WTC11 (cell line): ENCODE results near the gene TRIOBP.

ENCODE experiments used
- AFF4 ChIP-seq: sonication (generic); formaldehyde crosslinking; IDR thresholded peaks from 2 replicates; pipeline ENCODE4 v1.8.1; 2023; ENCODE audit warnings: mild to moderate bottlenecking, missing genetic modification reagents, borderline replicate concordance
- ESRRA ChIP-seq: sonication (generic); formaldehyde crosslinking; IDR thresholded peaks from 2 replicates; pipeline ENCODE4 v1.8.1; 2022; ENCODE audit warnings: mild to moderate bottlenecking, missing genetic modification reagents, borderline replicate concordance
- NFE2L1 ChIP-seq: sonication (generic); formaldehyde crosslinking; IDR thresholded peaks from 2 replicates; pipeline ENCODE4 v1.8.1; 2023; ENCODE audit warnings: missing genetic modification reagents
- USF1 ChIP-seq: sonication (generic); formaldehyde crosslinking; IDR thresholded peaks from 2 replicates; pipeline ENCODE4 v1.8.0; 2022; ENCODE audit warnings: mild to moderate bottlenecking, missing genetic modification reagents
- ZNF317 ChIP-seq: sonication (generic); formaldehyde crosslinking; IDR thresholded peaks from 2 replicates; pipeline ENCODE4 v1.8.1; 2023; ENCODE audit warnings: low read depth, mild to moderate bottlenecking, moderate library complexity, missing genetic modification reagents, borderline replicate concordance
- TF ChIP-seq, protein P1 (sequence below): fragments of 200-600 bp; IDR thresholded peaks from 2 replicates; pipeline ENCODE4 v1.8.0; 2022; ENCODE audit warnings: antibody characterized with exemption
- TF ChIP-seq, protein P2 (sequence below): sonication (generic); formaldehyde crosslinking; conservative IDR thresholded peaks from 2 replicates; pipeline ENCODE4 v1.8.1; 2023; ENCODE audit warnings: mild to moderate bottlenecking, low read depth, missing genetic modification reagents, moderate library complexity
- TF ChIP-seq, protein P3 (sequence below): sonication (generic); formaldehyde crosslinking; IDR thresholded peaks from 2 replicates; pipeline ENCODE4 v1.8.0; 2022; ENCODE audit warnings: mild to moderate bottlenecking, missing genetic modification reagents
- TF ChIP-seq, protein P4 (sequence below): fragments of 250-450 bp; sonication (Bioruptor Pico); IDR thresholded peaks from 2 replicates; pipeline ENCODE4 v1.9.0; 2021; ENCODE audit warnings: mild to moderate bottlenecking

DNA sequence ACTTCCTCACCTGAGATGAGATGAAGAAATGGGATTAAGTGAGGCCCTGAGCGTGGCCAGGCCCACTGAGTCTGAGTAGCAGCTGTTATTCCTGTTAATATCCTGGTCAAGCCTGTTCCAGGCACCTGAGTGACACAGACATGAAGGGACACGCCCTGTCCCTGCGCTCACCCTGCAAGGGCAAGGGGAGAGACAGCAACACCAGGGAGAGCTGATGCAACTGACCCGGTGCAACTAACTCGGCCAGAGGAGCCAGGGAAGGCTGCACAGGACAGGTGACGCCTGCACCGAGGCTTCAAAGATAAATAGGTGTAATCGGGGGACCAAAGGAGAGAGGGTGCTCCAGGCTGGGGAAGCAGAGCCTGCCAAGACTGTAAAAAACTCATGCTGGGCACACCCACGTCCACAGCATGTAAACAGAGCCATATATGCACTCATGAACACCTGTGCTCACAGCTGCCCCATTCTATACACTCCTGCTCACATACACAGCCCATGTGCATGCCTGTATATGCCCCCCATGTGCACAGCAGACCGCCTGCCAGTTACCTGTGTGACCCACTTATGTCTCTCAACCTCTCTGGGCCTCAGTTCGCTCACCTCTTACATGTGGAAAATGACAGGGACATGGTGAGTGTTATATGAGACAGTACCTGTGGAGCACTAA lies 88.1 kb downstream of the TRIOBP start:
- TF ChIP-seq, protein P1, sequence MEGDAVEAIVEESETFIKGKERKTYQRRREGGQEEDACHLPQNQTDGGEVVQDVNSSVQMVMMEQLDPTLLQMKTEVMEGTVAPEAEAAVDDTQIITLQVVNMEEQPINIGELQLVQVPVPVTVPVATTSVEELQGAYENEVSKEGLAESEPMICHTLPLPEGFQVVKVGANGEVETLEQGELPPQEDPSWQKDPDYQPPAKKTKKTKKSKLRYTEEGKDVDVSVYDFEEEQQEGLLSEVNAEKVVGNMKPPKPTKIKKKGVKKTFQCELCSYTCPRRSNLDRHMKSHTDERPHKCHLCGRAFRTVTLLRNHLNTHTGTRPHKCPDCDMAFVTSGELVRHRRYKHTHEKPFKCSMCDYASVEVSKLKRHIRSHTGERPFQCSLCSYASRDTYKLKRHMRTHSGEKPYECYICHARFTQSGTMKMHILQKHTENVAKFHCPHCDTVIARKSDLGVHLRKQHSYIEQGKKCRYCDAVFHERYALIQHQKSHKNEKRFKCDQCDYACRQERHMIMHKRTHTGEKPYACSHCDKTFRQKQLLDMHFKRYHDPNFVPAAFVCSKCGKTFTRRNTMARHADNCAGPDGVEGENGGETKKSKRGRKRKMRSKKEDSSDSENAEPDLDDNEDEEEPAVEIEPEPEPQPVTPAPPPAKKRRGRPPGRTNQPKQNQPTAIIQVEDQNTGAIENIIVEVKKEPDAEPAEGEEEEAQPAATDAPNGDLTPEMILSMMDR: no peak
- TF ChIP-seq, protein P2, sequence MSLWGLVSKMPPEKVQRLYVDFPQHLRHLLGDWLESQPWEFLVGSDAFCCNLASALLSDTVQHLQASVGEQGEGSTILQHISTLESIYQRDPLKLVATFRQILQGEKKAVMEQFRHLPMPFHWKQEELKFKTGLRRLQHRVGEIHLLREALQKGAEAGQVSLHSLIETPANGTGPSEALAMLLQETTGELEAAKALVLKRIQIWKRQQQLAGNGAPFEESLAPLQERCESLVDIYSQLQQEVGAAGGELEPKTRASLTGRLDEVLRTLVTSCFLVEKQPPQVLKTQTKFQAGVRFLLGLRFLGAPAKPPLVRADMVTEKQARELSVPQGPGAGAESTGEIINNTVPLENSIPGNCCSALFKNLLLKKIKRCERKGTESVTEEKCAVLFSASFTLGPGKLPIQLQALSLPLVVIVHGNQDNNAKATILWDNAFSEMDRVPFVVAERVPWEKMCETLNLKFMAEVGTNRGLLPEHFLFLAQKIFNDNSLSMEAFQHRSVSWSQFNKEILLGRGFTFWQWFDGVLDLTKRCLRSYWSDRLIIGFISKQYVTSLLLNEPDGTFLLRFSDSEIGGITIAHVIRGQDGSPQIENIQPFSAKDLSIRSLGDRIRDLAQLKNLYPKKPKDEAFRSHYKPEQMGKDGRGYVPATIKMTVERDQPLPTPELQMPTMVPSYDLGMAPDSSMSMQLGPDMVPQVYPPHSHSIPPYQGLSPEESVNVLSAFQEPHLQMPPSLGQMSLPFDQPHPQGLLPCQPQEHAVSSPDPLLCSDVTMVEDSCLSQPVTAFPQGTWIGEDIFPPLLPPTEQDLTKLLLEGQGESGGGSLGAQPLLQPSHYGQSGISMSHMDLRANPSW (CRISPR knock-in tag): no peak
- TF ChIP-seq AFF4 (CRISPR knock-in tag): no peak
- TF ChIP-seq, protein P3, sequence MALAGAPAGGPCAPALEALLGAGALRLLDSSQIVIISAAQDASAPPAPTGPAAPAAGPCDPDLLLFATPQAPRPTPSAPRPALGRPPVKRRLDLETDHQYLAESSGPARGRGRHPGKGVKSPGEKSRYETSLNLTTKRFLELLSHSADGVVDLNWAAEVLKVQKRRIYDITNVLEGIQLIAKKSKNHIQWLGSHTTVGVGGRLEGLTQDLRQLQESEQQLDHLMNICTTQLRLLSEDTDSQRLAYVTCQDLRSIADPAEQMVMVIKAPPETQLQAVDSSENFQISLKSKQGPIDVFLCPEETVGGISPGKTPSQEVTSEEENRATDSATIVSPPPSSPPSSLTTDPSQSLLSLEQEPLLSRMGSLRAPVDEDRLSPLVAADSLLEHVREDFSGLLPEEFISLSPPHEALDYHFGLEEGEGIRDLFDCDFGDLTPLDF (CRISPR knock-in tag): no peak
- TF ChIP-seq, protein P4, sequence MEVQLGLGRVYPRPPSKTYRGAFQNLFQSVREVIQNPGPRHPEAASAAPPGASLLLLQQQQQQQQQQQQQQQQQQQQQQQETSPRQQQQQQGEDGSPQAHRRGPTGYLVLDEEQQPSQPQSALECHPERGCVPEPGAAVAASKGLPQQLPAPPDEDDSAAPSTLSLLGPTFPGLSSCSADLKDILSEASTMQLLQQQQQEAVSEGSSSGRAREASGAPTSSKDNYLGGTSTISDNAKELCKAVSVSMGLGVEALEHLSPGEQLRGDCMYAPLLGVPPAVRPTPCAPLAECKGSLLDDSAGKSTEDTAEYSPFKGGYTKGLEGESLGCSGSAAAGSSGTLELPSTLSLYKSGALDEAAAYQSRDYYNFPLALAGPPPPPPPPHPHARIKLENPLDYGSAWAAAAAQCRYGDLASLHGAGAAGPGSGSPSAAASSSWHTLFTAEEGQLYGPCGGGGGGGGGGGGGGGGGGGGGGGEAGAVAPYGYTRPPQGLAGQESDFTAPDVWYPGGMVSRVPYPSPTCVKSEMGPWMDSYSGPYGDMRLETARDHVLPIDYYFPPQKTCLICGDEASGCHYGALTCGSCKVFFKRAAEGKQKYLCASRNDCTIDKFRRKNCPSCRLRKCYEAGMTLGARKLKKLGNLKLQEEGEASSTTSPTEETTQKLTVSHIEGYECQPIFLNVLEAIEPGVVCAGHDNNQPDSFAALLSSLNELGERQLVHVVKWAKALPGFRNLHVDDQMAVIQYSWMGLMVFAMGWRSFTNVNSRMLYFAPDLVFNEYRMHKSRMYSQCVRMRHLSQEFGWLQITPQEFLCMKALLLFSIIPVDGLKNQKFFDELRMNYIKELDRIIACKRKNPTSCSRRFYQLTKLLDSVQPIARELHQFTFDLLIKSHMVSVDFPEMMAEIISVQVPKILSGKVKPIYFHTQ: no peak
- TF ChIP-seq ESRRA (CRISPR knock-in tag): no peak
- no peak for TF ChIP-seq ZNF317 (CRISPR knock-in tag)
- TF ChIP-seq USF1 (CRISPR knock-in tag): no peak
- no peak for TF ChIP-seq NFE2L1 (CRISPR knock-in tag)
